WTC11 (cell line): ENCODE measurements around the gene GAS5.

Source experiments
- CREB1 ChIP-seq: sonication (generic); formaldehyde crosslinking; IDR thresholded peaks from 2 replicates; pipeline ENCODE4 v1.8.0; 2023; ENCODE audit warnings: mild to moderate bottlenecking, missing genetic modification reagents
- FOXP1 ChIP-seq: sonication (generic); formaldehyde crosslinking; IDR thresholded peaks from 2 replicates; pipeline ENCODE4 v1.8.0; 2022; ENCODE audit warnings: missing genetic modification reagents, mild to moderate bottlenecking, moderate library complexity, borderline replicate concordance
- GRHL2 ChIP-seq: fragments of 250-450 bp; sonication (Bioruptor Pico); IDR thresholded peaks from 2 replicates; pipeline ENCODE4 v1.8.0; 2022; ENCODE audit warnings: mild to moderate bottlenecking, moderate library complexity; ENCODE audit not compliant: insufficient replicate concordance, severe bottlenecking
- TEAD4 ChIP-seq: sonication (generic); formaldehyde crosslinking; IDR thresholded peaks from 2 replicates; pipeline ENCODE4 v1.8.0; 2022; ENCODE audit warnings: mild to moderate bottlenecking, missing genetic modification reagents
- TF ChIP-seq, protein P1 (sequence below): fragments of 200-600 bp; IDR thresholded peaks from 2 replicates; pipeline ENCODE4 v1.8.0; 2022; ENCODE audit warnings: antibody characterized with exemption
- TF ChIP-seq, protein P2 (sequence below): sonication (generic); formaldehyde crosslinking; IDR thresholded peaks from 2 replicates; pipeline ENCODE4 v1.8.1; 2022; ENCODE audit warnings: low read depth, missing genetic modification reagents, borderline replicate concordance
- TF ChIP-seq, protein P3 (sequence below): sonication (generic); formaldehyde crosslinking; IDR thresholded peaks from 2 replicates; pipeline ENCODE4 v1.8.1; 2023; ENCODE audit warnings: mild to moderate bottlenecking, missing genetic modification reagents
- TF ChIP-seq, protein P4 (sequence below): sonication (generic); formaldehyde crosslinking; IDR thresholded peaks from 2 replicates; pipeline ENCODE4 v1.8.0; 2022; ENCODE audit warnings: mild to moderate bottlenecking, missing genetic modification reagents
- TF ChIP-seq, protein P5 (sequence below): sonication (generic); formaldehyde crosslinking; IDR thresholded peaks from 2 replicates; pipeline ENCODE4 v1.8.0; 2022; ENCODE audit warnings: mild to moderate bottlenecking, missing genetic modification reagents
- TF ChIP-seq, protein P6 (sequence below): sonication (generic); formaldehyde crosslinking; conservative IDR thresholded peaks from 2 replicates; pipeline ENCODE4 v1.8.1; 2023; ENCODE audit warnings: mild to moderate bottlenecking, low read depth, missing genetic modification reagents, moderate library complexity
- TF ChIP-seq, protein P7 (sequence below): sonication (generic); formaldehyde crosslinking; IDR thresholded peaks from 2 replicates; pipeline ENCODE4 v1.8.1; 2022; ENCODE audit warnings: missing genetic modification reagents, borderline replicate concordance

DNA sequence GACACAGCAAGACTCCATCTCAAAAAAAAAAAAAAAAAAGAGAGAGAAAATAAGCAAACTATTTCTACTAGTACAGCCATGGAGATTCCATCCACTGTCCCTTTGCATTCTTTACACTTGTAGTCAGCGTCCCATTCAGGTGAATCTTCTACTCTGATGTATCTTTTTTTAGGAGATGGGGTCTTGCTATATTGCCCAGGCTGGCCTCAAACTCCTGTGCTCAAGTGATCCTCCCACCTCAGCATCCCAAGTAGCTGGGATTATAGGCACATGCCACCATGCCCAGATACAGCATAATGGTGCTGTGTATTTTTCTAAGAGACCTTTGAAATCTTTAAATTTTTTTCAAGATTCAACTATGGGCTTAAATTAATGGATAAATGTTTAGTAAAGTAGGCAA, 35.0 kb downstream of the GAS5 start:
- TF ChIP-seq, protein P1, sequence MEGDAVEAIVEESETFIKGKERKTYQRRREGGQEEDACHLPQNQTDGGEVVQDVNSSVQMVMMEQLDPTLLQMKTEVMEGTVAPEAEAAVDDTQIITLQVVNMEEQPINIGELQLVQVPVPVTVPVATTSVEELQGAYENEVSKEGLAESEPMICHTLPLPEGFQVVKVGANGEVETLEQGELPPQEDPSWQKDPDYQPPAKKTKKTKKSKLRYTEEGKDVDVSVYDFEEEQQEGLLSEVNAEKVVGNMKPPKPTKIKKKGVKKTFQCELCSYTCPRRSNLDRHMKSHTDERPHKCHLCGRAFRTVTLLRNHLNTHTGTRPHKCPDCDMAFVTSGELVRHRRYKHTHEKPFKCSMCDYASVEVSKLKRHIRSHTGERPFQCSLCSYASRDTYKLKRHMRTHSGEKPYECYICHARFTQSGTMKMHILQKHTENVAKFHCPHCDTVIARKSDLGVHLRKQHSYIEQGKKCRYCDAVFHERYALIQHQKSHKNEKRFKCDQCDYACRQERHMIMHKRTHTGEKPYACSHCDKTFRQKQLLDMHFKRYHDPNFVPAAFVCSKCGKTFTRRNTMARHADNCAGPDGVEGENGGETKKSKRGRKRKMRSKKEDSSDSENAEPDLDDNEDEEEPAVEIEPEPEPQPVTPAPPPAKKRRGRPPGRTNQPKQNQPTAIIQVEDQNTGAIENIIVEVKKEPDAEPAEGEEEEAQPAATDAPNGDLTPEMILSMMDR = no peak
- TF ChIP-seq, protein P2, sequence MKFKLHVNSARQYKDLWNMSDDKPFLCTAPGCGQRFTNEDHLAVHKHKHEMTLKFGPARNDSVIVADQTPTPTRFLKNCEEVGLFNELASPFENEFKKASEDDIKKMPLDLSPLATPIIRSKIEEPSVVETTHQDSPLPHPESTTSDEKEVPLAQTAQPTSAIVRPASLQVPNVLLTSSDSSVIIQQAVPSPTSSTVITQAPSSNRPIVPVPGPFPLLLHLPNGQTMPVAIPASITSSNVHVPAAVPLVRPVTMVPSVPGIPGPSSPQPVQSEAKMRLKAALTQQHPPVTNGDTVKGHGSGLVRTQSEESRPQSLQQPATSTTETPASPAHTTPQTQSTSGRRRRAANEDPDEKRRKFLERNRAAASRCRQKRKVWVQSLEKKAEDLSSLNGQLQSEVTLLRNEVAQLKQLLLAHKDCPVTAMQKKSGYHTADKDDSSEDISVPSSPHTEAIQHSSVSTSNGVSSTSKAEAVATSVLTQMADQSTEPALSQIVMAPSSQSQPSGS (CRISPR knock-in tag) = no peak
- TF ChIP-seq TEAD4 (CRISPR knock-in tag) = no peak
- TF ChIP-seq, protein P3, sequence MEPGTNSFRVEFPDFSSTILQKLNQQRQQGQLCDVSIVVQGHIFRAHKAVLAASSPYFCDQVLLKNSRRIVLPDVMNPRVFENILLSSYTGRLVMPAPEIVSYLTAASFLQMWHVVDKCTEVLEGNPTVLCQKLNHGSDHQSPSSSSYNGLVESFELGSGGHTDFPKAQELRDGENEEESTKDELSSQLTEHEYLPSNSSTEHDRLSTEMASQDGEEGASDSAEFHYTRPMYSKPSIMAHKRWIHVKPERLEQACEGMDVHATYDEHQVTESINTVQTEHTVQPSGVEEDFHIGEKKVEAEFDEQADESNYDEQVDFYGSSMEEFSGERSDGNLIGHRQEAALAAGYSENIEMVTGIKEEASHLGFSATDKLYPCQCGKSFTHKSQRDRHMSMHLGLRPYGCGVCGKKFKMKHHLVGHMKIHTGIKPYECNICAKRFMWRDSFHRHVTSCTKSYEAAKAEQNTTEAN (CRISPR knock-in tag) = no peak
- TF ChIP-seq, protein P4, sequence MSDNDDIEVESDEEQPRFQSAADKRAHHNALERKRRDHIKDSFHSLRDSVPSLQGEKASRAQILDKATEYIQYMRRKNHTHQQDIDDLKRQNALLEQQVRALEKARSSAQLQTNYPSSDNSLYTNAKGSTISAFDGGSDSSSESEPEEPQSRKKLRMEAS (CRISPR knock-in tag) = no peak
- TF ChIP-seq, protein P5, sequence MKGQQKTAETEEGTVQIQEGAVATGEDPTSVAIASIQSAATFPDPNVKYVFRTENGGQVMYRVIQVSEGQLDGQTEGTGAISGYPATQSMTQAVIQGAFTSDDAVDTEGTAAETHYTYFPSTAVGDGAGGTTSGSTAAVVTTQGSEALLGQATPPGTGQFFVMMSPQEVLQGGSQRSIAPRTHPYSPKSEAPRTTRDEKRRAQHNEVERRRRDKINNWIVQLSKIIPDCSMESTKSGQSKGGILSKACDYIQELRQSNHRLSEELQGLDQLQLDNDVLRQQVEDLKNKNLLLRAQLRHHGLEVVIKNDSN = no peak
- no peak for TF ChIP-seq GRHL2 (CRISPR knock-in tag)
- TF ChIP-seq CREB1 (CRISPR knock-in tag) = no peak
- TF ChIP-seq, protein P6, sequence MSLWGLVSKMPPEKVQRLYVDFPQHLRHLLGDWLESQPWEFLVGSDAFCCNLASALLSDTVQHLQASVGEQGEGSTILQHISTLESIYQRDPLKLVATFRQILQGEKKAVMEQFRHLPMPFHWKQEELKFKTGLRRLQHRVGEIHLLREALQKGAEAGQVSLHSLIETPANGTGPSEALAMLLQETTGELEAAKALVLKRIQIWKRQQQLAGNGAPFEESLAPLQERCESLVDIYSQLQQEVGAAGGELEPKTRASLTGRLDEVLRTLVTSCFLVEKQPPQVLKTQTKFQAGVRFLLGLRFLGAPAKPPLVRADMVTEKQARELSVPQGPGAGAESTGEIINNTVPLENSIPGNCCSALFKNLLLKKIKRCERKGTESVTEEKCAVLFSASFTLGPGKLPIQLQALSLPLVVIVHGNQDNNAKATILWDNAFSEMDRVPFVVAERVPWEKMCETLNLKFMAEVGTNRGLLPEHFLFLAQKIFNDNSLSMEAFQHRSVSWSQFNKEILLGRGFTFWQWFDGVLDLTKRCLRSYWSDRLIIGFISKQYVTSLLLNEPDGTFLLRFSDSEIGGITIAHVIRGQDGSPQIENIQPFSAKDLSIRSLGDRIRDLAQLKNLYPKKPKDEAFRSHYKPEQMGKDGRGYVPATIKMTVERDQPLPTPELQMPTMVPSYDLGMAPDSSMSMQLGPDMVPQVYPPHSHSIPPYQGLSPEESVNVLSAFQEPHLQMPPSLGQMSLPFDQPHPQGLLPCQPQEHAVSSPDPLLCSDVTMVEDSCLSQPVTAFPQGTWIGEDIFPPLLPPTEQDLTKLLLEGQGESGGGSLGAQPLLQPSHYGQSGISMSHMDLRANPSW (CRISPR knock-in tag) = no peak
- TF ChIP-seq, protein P7, sequence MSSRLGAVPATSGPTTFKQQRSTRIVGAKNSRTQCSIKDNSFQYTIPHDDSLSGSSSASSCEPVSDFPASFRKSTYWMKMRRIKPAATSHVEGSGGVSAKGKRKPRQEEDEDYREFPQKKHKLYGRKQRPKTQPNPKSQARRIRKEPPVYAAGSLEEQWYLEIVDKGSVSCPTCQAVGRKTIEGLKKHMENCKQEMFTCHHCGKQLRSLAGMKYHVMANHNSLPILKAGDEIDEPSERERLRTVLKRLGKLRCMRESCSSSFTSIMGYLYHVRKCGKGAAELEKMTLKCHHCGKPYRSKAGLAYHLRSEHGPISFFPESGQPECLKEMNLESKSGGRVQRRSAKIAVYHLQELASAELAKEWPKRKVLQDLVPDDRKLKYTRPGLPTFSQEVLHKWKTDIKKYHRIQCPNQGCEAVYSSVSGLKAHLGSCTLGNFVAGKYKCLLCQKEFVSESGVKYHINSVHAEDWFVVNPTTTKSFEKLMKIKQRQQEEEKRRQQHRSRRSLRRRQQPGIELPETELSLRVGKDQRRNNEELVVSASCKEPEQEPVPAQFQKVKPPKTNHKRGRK (CRISPR knock-in tag) = no peak
- no peak for TF ChIP-seq FOXP1 (CRISPR knock-in tag)
